ACC112 (cell line): ENCODE results near the gene FAM177B.
"Not testable (repeated sequence)": the region's sequence is repeated elsewhere in the genome, so short reads cannot be mapped to it uniquely, and the experiment has no call there.

ENCODE experiments used
- H2AFZ ChIP-seq: fragments of 200-600 bp; sonication (generic); one replicate; pipeline ENCODE4 v1.6.0; 2017; ENCODE audit warnings: antibody characterized with exemption, low read length; ENCODE audit not compliant: unreplicated experiment
- H3K27ac ChIP-seq: fragments of 200-600 bp; sonication (generic); 2 replicates; pipeline ENCODE4 v1.5.1; 2014; ENCODE audit warnings: low read depth, mild to moderate bottlenecking, antibody characterized with exemption, low read length, moderate library complexity
- H3K27me3 ChIP-seq: fragments of 200-600 bp; sonication (generic); 2 replicates; pipeline ENCODE4 v1.6.1; 2014; ENCODE audit warnings: mild to moderate bottlenecking, antibody characterized with exemption, low read length, moderate library complexity, mixed read lengths; ENCODE audit not compliant: insufficient read depth
- H3K36me3 ChIP-seq: fragments of 200-600 bp; sonication (generic); 2 replicates; pipeline ENCODE4 v1.6.1; 2016; ENCODE audit warnings: mild to moderate bottlenecking, antibody characterized with exemption, low read length, moderate library complexity, mixed read lengths; ENCODE audit not compliant: insufficient read depth
- H3K4me1 ChIP-seq: fragments of 200-600 bp; sonication (generic); one replicate; pipeline ENCODE4 v1.6.1; 2016; ENCODE audit warnings: low read length, mixed read lengths; ENCODE audit not compliant: insufficient read depth, unreplicated experiment, control insufficient read depth
- H3K4me3 ChIP-seq: fragments of 200-600 bp; sonication (generic); 2 replicates; pipeline ENCODE4 v1.5.1; 2014; ENCODE audit warnings: mild to moderate bottlenecking, low read depth, low read length
- H3K79me2 ChIP-seq: fragments of 200-600 bp; sonication (generic); one replicate; pipeline ENCODE4 v1.6.0; 2016; ENCODE audit warnings: low read length; ENCODE audit not compliant: control insufficient read depth, unreplicated experiment, insufficient read depth

Gene FAM177B

DNA sequence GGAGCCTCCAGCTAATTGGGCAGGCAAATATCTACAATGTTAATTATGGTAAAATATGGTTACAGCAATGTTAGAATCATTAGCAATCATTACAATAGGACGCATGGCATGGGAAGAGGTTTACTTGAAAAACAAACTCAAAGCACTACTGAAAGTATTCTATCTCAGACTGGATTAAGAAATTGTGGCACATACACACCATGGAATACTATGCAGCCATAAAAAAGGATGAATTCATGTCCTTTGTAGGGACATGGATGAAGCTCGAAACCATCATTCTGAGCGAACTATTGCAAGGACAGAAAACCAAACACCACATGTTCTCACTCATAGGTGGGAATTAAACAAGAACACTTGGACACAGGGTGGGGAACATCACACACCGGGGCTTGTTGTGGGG is 25.2 kb downstream of the FAM177B start:
- not testable (repeated sequence) for H3K4me3 ChIP-seq, H2AFZ ChIP-seq, H3K27ac ChIP-seq, H3K4me1 ChIP-seq, H3K79me2 ChIP-seq, H3K27me3 ChIP-seq, H3K36me3 ChIP-seq

DNA sequence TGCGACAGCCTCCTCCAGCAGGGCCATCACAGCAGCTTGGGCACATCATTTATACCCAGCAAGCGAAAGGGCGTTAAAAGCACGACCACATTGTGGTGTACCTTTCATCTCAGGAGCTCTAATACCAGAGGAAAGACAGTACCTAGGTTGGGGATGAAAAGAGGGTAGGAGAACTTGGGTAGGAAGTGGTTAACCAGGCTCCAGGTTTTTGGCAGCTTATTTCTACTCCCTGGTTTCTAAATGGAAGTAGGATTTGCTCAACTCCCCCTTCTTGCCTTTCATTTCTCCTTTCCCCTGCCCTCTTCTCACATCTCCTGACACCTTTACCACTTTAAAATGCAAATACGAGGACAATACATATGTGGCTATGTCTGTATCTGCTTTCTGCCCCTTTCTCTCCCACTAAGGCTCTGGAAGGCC is 30.2 kb downstream of the FAM177B start:
- no peak overlapping the region for H3K27ac ChIP-seq
- H3K36me3 ChIP-seq = no peaks in the 10 kb centered on the region
- no peak overlapping the region for H2AFZ ChIP-seq
- H3K27me3 ChIP-seq = no peaks in the 10 kb centered on the region
- peaks cover 9% of the 10 kb centered on the region for H3K4me1 ChIP-seq
- no peak overlapping the region for H3K4me3 ChIP-seq
- no peaks in the 10 kb centered on the region for H3K79me2 ChIP-seq

DNA sequence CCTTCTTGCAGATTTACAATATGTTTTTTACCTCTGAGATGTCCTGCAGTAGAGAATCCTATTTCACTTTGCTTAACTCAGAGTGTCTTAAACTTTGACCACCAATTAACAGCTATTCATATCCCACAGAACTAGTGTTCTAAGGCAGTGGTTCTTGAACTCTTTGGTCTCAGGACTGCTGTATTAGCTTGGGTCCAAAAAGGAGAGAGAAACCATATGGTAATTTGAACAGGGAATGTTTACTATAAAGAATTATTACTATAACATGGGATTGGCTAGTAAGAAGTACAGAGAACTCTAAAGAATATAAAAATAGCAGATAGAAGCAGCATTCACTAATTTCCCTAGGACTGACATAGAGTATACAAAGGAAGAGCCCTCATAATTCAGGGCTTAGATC is 31.6 kb downstream of the FAM177B start:
- Histone ChIP-seq H3K27me3 (no peaks in the 10 kb centered on the region), H3K36me3 (no peaks in the 10 kb centered on the region), H3K79me2 (no peaks in the 10 kb centered on the region), H3K4me3 (no peak overlapping the region), H3K4me1 (peaks cover 9% of the 10 kb centered on the region), H2AFZ (no peak overlapping the region), H3K27ac (no peak overlapping the region)

DNA sequence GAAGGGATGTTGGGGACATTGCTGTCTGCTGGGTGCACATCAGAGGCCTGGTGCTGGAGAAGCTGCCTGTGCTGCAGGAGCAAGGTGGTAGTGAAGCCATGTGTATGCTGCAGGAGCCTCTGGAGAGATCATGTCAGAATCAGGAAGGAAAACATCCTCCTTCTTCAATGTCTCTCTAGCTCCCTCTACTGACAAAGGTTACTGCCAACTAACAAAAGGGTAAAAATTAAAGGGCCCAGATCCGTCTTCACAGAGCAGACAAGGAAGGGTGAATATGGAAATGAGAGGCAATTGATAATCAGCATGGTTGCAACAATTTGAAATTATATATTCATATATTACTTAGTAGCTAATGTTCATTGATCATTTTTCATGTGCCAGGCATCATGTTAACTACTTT is 32.2 kb downstream of the FAM177B start:
- Histone ChIP-seq H2AFZ (no peak overlapping the region), H3K4me3 (no peak overlapping the region), H3K27ac (no peak overlapping the region), H3K79me2 (no peaks in the 10 kb centered on the region), H3K4me1 (peaks cover 9% of the 10 kb centered on the region), H3K36me3 (no peaks in the 10 kb centered on the region), H3K27me3 (no peaks in the 10 kb centered on the region)

DNA sequence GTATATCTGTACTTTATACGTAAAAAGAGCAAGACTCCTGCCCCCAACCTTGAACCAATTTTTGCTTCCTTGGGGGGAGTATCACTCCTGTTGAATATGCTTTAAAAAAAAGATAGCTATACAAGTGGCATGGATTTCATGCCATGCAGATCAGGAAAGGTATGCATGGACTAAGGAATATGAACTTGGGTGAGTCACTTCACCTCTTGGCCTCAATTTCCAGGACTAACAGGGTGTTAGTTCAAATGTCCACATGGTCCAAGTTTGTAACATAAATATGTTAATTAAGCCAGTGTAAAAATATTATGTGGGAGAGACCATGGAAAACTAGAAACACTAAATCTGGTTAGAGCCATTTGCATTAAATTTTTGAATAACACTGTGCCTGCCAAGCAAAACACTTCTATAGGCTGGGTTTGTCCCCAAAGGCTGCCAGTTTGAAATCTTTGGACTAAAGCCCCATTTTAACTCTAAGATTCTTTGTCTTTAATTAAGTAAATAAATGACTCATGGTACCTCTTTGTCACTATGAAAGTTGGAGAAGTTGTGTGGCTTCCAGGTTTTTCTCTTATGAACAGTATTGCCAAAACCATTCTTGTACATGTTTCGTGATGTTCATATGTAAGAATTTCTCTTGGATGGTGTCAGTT is 33.1 kb downstream of the FAM177B start:
- H3K4me1 ChIP-seq = peaks cover 9% of the 10 kb centered on the region
- H3K36me3 ChIP-seq = no peaks in the 10 kb centered on the region
- H3K27ac ChIP-seq = peak overlapping the region; percentile 41
- H2AFZ ChIP-seq = no peak overlapping the region
- no peaks in the 10 kb centered on the region for H3K79me2 ChIP-seq
- no peak overlapping the region for H3K4me3 ChIP-seq
- H3K27me3 ChIP-seq = no peaks in the 10 kb centered on the region

DNA sequence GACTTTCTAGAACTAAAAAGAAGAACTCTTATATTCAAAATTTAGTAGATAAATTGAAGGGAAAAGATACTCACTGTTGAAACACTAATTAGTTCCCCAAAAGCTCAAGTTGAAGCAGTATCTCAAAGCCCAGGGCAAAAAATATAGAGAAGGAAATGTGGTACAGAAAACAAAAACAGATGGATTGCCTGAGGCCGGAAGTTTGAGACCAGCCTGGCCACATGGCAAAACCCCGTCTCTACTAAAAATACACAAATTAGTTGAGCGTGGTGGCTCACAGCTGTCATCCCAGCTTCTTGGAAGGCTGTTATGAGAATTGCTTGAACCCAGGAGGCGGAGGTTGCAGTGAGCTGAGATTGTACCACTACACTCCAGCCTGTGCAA is 36.0 kb downstream of the FAM177B start:
- peaks cover 20% of the 10 kb centered on the region for H3K4me1 ChIP-seq
- H3K36me3 ChIP-seq = no peaks in the 10 kb centered on the region
- no peak overlapping the region for H3K4me3 ChIP-seq
- H3K27me3 ChIP-seq = no peaks in the 10 kb centered on the region
- H3K79me2 ChIP-seq = no peaks in the 10 kb centered on the region
- no peak overlapping the region for H3K27ac ChIP-seq
- no peak overlapping the region for H2AFZ ChIP-seq

DNA sequence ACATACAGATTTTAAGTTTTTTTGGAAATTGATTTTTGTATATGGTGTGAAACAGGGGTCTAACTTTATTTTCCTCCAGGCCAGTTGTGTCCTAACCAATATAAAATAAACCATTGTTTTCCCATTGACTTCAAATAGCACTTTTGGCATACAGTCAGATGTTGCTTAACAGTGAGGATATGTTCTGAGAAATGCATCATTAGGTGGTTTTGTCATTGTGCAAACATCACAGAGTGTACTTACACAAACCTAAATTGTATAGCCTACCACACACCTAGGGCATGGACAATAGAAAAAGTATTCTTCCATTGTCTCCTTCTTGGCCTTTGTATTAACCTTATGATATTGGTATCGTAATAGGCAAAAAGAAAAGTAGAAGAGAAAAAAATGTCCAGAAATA is 40.5 kb downstream of the FAM177B start:
- no peak overlapping the region for H2AFZ ChIP-seq

DNA sequence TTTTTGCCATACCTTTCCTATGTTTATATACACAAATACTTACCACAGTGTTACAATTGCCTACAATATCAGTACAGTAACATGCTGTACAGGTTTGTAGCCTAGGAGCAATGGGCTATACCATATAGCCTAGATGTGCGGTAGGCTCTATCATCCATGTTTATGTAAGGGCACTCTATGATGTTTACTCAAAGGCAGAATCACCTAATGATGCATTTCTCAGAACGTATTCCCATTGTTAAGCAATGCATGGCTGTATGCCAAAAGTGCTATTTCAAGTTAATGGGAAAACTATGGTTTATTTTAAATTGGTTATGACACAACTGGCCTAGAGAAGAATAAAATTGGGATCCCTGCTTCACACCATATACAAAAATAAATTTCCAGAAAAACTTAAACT is 41.0 kb downstream of the FAM177B start:
- H3K4me1 ChIP-seq = peaks cover 13% of the 10 kb centered on the region
- 0 out of 2 replicates have a peak, but pooled peaks cover under 1% of the 10 kb centered on the region for H3K27me3 ChIP-seq
- no peak overlapping the region for H2AFZ ChIP-seq
- no peaks in the 10 kb centered on the region for H3K79me2 ChIP-seq
- no peak overlapping the region for H3K4me3 ChIP-seq
- H3K36me3 ChIP-seq = no peaks in the 10 kb centered on the region
- H3K27ac ChIP-seq = peak overlapping the region; percentile 69

More for the DNA sequence above, 40.5 kb downstream of the FAM177B start:
- Histone ChIP-seq H3K79me2 (no peaks in the 10 kb centered on the region), H3K36me3 (no peaks in the 10 kb centered on the region), H3K27ac (peak overlapping the region; percentile 69), H3K4me3 (no peak overlapping the region), H3K4me1 (peaks cover 13% of the 10 kb centered on the region), H3K27me3 (no peaks in the 10 kb centered on the region)

DNA sequence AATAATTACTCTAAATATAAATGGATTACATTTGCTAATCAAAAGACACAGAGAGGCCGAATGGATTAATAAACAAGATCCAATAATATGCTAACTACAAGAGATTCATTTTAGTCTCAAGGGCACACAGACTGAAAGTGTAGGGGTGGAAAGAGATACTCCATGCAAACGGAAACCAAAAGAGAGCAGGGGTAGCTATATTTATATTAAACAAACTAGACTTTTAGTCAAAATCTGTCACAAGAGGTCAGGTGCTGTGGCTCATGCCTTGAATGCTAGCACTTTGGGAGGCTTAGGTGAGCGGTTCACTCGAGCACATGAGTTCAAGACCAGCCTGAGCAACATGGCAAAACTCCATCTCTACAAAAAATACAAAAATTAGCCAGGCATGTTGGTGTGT is 44.2 kb downstream of the FAM177B start:
- Histone ChIP-seq H3K27me3 (0 out of 2 replicates have a peak, but pooled peaks cover 3% of the 10 kb centered on the region), H3K79me2 (no peaks in the 10 kb centered on the region), H3K36me3 (no peaks in the 10 kb centered on the region), H3K4me1 (peaks cover 35% of the 10 kb centered on the region), H3K27ac (no peak overlapping the region), H2AFZ (no peak overlapping the region), H3K4me3 (no peak overlapping the region)

DNA sequence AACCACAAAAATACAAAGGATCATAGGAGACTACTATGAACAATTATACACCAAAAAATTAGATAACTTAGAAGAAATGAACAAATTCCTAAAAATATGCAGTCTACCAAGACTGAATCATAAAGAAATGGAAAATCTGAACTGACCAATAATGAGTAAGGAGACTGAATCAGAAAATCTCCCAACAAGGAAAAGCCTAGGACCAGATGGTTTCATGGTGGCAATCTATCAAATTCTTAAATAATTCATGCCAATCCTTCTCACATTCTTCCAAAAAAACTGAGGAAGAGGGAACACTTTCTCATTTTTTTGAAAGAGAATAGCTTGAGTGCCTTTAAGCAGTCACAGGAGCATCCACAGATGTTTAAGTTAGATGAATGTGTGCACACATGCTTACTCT is 46.0 kb downstream of the FAM177B start:
- Histone ChIP-seq H3K27ac (no peak overlapping the region), H3K4me1 (peaks cover 24% of the 10 kb centered on the region), H3K79me2 (no peaks in the 10 kb centered on the region), H3K27me3 (0 out of 2 replicates have a peak, but pooled peaks cover 3% of the 10 kb centered on the region), H3K36me3 (no peaks in the 10 kb centered on the region), H3K4me3 (no peak overlapping the region), H2AFZ (no peak overlapping the region)

DNA sequence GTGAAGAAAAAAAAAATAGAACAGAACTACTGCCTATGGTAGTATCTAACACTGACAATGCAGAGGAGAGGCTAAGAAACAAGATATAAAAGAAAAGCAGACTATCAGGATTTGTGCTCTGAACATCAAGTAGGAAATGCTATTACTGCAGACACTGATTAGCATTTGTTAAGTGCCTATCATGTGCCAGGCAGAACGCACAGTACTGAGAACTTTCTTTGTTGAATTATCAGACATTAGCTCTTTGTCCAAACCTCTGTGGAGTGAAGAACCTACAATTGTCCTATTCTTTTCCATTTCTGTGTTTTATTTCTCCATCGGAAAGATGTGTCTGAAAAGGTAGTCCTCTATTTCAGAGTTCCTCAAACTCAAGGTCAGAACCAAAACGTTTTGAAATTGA is 47.4 kb downstream of the FAM177B start:
- Histone ChIP-seq H2AFZ (no peak overlapping the region), H3K27me3 (0 out of 2 replicates have a peak, but pooled peaks cover 3% of the 10 kb centered on the region), H3K79me2 (no peaks in the 10 kb centered on the region), H3K27ac (no peak overlapping the region), H3K4me1 (peaks cover 22% of the 10 kb centered on the region), H3K4me3 (no peak overlapping the region), H3K36me3 (no peaks in the 10 kb centered on the region)
